OCI-LY7 (cell line): ENCODE results near the gene PLPPR2. TPM values are rescaled to one million over a fixed set of nuclear protein-coding genes. Genes with fewer than 3 reads are reported as not detected.
"Not testable (repeated sequence)": the region's sequence is repeated elsewhere in the genome, so short reads cannot be mapped to it uniquely, and the experiment has no call there.

Source experiments
- BruUV-seq: library from RNA; stranded (reverse); fragments of 400-500 nt; replicated peaks from 2 replicates; lab custom pipeline; 2021; lab: Mats Ljungman, UMichigan
- CTCF ChIA-PET: fragments of 300-600 bp; sonication (Branson Sonifier 250); formaldehyde crosslinking; loops from one replicate; lab custom pipeline; 2022; ENCODE audit warnings: antibody characterized with exemption; ENCODE audit not compliant: unreplicated experiment; lab: Charles Lee
- POLR2A ChIA-PET: fragments of 300-600 bp; sonication (Branson Sonifier 250); formaldehyde crosslinking; loops from one replicate; lab custom pipeline; 2022; ENCODE audit warnings: antibody characterized with exemption; lab: Charles Lee
- DNase-seq: peaks from one replicate; pipeline ENCODE4 v3.0.0-alpha.2; 2015; ENCODE audit warnings: low spot score
- H2AFZ ChIP-seq: fragments of 200-600 bp; sonication (generic), shearing (Covaris generic); 2 replicates; pipeline ENCODE4 v1.6.1; 2014; ENCODE audit warnings: mild to moderate bottlenecking, antibody characterized with exemption, low read length, moderate library complexity
- H3K27ac ChIP-seq: fragments of 200-600 bp; sonication (generic); 2 replicates; pipeline ENCODE4 v1.5.1; 2014; ENCODE audit warnings: mixed run types, low read depth, mild to moderate bottlenecking, moderate library complexity, low read length, inconsistent platforms; ENCODE audit not compliant: poor library complexity, severe bottlenecking
- H3K36me3 ChIP-seq: fragments of 200-600 bp; sonication (generic); 2 replicates; pipeline ENCODE4 v1.6.1; 2014; ENCODE audit warnings: mild to moderate bottlenecking, antibody characterized with exemption, low read length, moderate library complexity, mixed read lengths; ENCODE audit not compliant: insufficient read depth
- H3K4me1 ChIP-seq: fragments of 200-600 bp; sonication (generic); 2 replicates; pipeline ENCODE4 v1.5.1; 2014; ENCODE audit warnings: mild to moderate bottlenecking, low read length; ENCODE audit not compliant: insufficient read depth, poor library complexity, severe bottlenecking
- H3K4me2 ChIP-seq: fragments of 200-600 bp; sonication (generic); 2 replicates; pipeline ENCODE4 v1.6.1; 2014; ENCODE audit warnings: mild to moderate bottlenecking, low read length
- H3K4me3 ChIP-seq: fragments of 200-600 bp; sonication (generic); 2 replicates; pipeline ENCODE4 v1.5.1; 2014; ENCODE audit warnings: mild to moderate bottlenecking, low read depth, low read length; ENCODE audit not compliant: poor library complexity, severe bottlenecking
- H3K79me2 ChIP-seq: fragments of 200-600 bp; sonication (generic); 2 replicates; pipeline ENCODE4 v1.6.1; 2016; ENCODE audit warnings: low read depth, mild to moderate bottlenecking, low read length, moderate library complexity, mixed read lengths; ENCODE audit not compliant: insufficient read depth
- H3K9me2 ChIP-seq: fragments of 200-600 bp; sonication (generic); 2 replicates; pipeline ENCODE4 v1.6.1; 2016; ENCODE audit warnings: mild to moderate bottlenecking, low read length, mixed read lengths; ENCODE audit not compliant: insufficient read depth
- H3K9me3 ChIP-seq: fragments of 200-600 bp; sonication (generic); 2 replicates; pipeline ENCODE4 v1.6.1; 2014; ENCODE audit warnings: mild to moderate bottlenecking, mixed run types, low read length, mixed read lengths
- H4K20me1 ChIP-seq: fragments of 200-600 bp; sonication (generic); 2 replicates; pipeline ENCODE4 v1.6.1; 2014; ENCODE audit warnings: mild to moderate bottlenecking, antibody characterized with exemption, low read length, moderate library complexity, mixed read lengths; ENCODE audit not compliant: insufficient read depth
- CTCF ChIP-seq: fragments of 200-600 bp; sonication (generic); conservative IDR thresholded peaks from 2 replicates; pipeline ENCODE4 v1.5.1; 2014; ENCODE audit warnings: mild to moderate bottlenecking, antibody characterized with exemption, low read length, moderate library complexity, mixed read lengths
- EZH2phosphoT487 ChIP-seq: fragments of 200-600 bp; sonication (generic); IDR thresholded peaks from 2 replicates; pipeline ENCODE4 v1.6.1; 2018; ENCODE audit warnings: low read depth, borderline replicate concordance, mild to moderate bottlenecking, mixed run types, antibody characterized with exemption, low read length, moderate library complexity, mixed read lengths
- intact Hi-C: fragments of 100-400 bp; cut with micrococcal nuclease; formaldehyde crosslinking; loops from one replicate; pipeline ENCODE4 v1.10.0; 2022; ENCODE audit not compliant: unreplicated experiment
- total RNA-seq, 2 experiments: library from RNA; depleted of rRNA in 1 of 2; stranded (reverse); fragments of >200 nt in 1 of 2; shearing (Covaris generic) in 1 of 2; gene quantifications; 2 replicates each; pipeline ENCODE4 v1.2.3, GENCODE V29; 2014 to 2022

The PLPPR2 gene
- total RNA-seq, 2 experiments from 2014 or later: 0.88 to 3.6 TPM

DNA sequence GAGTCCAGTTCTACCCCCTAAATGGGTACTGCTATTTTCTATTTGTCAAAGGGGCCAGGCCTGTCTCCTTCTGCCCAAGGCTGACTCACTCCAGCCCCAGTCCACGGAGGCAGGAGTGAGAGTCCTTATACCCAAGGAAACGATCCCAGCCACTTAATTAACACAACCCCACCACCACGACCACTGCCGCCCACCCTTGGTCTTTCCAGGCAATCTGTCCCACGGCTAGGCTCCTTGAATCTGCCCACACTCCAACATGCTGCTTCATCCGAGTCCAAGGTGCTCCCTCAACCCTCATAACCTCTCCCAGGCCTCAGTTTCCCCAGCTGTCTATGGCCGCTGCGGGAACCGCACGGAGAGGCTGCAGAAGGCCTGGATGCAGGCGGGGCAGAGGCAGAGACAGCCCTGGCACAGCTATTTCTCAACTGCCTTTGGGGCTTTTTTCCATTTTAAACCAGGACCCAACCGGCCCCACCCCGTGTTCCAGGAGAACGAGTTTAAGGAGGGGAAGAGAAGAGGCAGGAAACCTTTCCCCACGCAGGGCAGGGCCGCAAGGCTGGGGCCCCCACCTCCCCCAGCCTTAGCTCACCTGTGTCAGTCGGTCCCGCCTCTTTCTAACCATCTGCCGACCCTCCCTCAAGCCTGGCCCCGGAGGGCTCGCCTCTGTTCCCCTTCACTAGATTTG lies 16.5 kb upstream of the PLPPR2 start:
- POLR2A ChIA-PET: interaction anchor here (1.0 kb wide), 1 partner anchor 16 kb away, joined by 3 read pairs; no protein-coding TSS in a partner anchor
- no TSS peak for BruUV-seq
- peak overlapping the region; percentile 75 for H2AFZ ChIP-seq
- no peaks in the 10 kb centered on the region for H3K9me3 ChIP-seq
- peaks cover 21% of the 10 kb centered on the region for H3K4me1 ChIP-seq
- H3K9me2 ChIP-seq: no peaks in the 10 kb centered on the region
- H3K4me3 ChIP-seq: peak overlapping the region; percentile 74
- no peaks in the 10 kb centered on the region for H3K79me2 ChIP-seq
- H3K4me2 ChIP-seq: peak overlapping the region; percentile 87
- no peaks in the 10 kb centered on the region for H4K20me1 ChIP-seq
- no peak for TF ChIP-seq EZH2phosphoT487
- no peak for TF ChIP-seq CTCF
- peaks cover 7% of the 10 kb centered on the region for H3K36me3 ChIP-seq
- no peak overlapping the region for H3K27ac ChIP-seq
- intact Hi-C loops: no loop called here
- CTCF ChIA-PET: no interaction called here
- DNase-seq: no peak

DNA sequence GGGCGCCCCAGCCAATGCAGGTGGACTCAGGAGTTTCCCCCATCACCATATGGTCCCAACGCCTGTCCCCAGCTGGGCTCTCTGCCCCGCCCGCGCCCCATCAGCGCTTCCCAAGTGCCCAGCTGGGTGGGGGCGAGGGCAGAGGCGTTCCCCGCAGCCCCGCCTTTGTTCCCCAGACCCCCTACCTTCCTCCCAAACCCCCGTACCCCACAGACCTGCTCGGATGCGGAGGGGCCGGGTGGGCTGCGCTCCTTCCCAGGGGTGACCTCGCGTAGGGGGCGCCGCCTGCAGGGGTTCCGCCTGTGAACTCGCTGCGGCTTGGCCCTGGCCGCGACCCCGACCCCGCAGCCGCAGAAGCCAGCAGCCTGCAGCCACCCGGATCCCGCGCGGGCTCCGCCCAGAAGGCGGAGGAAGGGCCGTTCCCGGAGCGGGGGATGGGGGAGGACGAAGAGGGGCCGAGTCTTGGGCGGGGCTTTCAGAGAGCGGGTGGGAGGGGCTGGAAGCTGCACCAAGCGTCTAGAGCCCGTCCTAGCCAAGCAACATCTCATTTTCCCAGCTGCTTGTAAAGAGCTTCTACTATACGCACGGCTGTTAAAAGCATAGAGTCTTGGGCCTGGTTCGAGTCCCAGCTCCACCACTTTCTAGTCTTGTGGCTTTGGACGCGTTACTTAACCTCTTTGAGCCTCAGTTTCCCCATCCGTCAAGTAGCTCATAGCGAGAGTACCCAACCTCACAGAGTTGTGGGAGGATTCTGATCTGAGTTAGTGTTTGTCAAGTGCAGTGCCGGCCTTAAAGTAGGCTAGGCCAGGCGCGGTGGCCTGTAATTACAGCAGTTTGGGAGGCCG lies 15.8 kb upstream of the PLPPR2 start, which contains the start of gene RAB3D:
RAB3D (minus strand) TSS at position 404 of the 845 bp plus-strand sequence. CDS start 2,258 bp downstream, outside the sequence.
- Histone ChIP-seq H3K36me3 (peaks cover 7% of the 10 kb centered on the region), H3K4me3 (peak within 1 kb of the TSS; percentile 74), H3K4me2 (peak within 1 kb of the TSS; percentile 87), H3K9me2 (no peaks in the 10 kb centered on the region), H3K27ac (no peak within 1 kb of the TSS), H2AFZ (peak within 1 kb of the TSS; percentile 75), H3K9me3 (no peaks in the 10 kb centered on the region), H4K20me1 (no peaks in the 10 kb centered on the region), H3K79me2 (no peaks in the 10 kb centered on the region), H3K4me1 (peaks cover 25% of the 10 kb centered on the region)
- intact Hi-C loops: no loop called here
- no TSS peak for BruUV-seq
- peak; percentile 90 for DNase-seq
- no peak for TF ChIP-seq EZH2phosphoT487
- TF ChIP-seq CTCF: no peak
- POLR2A ChIA-PET: interaction anchor here (0.7 to 1.1 kb wide), 3 partner anchors 12 to 37 kb away, joined by 3 to 4 read pairs (median 3); no protein-coding TSS in a partner anchor
- CTCF ChIA-PET: interaction anchor here (0.5 to 0.8 kb wide), 2 partner anchors 16 to 35 kb away, joined by 3 read pairs; partner anchors contain the start of gene SWSAP1

GRCh38 chr19:11340099-11340467 lies 15.1 kb upstream of the PLPPR2 start:
- H3K9me2 ChIP-seq, H3K79me2 ChIP-seq, DNase-seq, H3K27ac ChIP-seq, H3K9me3 ChIP-seq, BruUV-seq, H4K20me1 ChIP-seq, intact Hi-C loops, H3K36me3 ChIP-seq: not testable (repeated sequence)
- POLR2A ChIA-PET: interaction anchor here (0.7 to 1.1 kb wide), 2 partner anchors 12 to 37 kb away, joined by 3 to 4 read pairs; no protein-coding TSS in a partner anchor
- CTCF ChIA-PET: interaction anchor here (0.5 to 0.8 kb wide), 2 partner anchors 16 to 35 kb away, joined by 3 read pairs; partner anchors contain the start of gene SWSAP1
- peak overlapping the region; percentile 74 for H3K4me3 ChIP-seq
- H3K4me1 ChIP-seq: peaks cover 31% of the 10 kb centered on the region
- peak overlapping the region; percentile 87 for H3K4me2 ChIP-seq
- H2AFZ ChIP-seq: peak overlapping the region; percentile 75; the same call in 1 of the 2 replicates
